Retinal pigment epithelial cell (primary cell): ENCODE data around the gene SELENON.

Experiments used
- DNase-seq: peaks from one replicate; pipeline ENCODE4 v3.0.0-alpha.2; 2010; ENCODE audit warnings: low read depth
- H3K4me3 ChIP-seq: 2 replicates; pipeline ENCODE4 v1.5.1; 2011; ENCODE audit warnings: mild to moderate bottlenecking, low read length, control low read depth, moderate library complexity
- TF ChIP-seq, protein P1 (sequence below): conservative IDR thresholded peaks from 2 replicates; pipeline ENCODE4 v1.5.1; 2011; ENCODE audit warnings: low read depth, low read length, control low read depth, inconsistent platforms

The SELENON gene

DNA sequence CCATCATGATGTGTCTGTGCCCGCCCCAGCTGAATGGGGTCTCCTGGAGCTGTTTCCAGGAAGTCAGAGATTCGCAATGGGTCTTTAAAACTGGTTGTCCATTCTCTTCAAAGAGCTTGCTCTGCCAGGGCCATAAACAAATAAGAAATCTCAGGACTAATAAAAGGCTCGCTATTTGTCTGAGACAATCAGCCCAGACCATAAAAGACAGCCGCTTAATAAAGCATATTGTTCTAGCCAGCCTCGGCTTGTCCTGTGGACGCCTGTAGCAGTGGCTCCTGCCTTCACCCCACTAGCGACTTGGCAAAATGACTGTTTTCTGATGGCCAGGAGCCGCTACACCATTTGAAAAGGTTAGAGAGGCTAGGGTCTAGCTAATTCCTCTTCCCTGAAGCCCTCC lies 20.6 kb upstream of the SELENON start:
- TF ChIP-seq, protein P1, sequence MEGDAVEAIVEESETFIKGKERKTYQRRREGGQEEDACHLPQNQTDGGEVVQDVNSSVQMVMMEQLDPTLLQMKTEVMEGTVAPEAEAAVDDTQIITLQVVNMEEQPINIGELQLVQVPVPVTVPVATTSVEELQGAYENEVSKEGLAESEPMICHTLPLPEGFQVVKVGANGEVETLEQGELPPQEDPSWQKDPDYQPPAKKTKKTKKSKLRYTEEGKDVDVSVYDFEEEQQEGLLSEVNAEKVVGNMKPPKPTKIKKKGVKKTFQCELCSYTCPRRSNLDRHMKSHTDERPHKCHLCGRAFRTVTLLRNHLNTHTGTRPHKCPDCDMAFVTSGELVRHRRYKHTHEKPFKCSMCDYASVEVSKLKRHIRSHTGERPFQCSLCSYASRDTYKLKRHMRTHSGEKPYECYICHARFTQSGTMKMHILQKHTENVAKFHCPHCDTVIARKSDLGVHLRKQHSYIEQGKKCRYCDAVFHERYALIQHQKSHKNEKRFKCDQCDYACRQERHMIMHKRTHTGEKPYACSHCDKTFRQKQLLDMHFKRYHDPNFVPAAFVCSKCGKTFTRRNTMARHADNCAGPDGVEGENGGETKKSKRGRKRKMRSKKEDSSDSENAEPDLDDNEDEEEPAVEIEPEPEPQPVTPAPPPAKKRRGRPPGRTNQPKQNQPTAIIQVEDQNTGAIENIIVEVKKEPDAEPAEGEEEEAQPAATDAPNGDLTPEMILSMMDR = no peak
- H3K4me3 ChIP-seq = no peak overlapping the region

DNA sequence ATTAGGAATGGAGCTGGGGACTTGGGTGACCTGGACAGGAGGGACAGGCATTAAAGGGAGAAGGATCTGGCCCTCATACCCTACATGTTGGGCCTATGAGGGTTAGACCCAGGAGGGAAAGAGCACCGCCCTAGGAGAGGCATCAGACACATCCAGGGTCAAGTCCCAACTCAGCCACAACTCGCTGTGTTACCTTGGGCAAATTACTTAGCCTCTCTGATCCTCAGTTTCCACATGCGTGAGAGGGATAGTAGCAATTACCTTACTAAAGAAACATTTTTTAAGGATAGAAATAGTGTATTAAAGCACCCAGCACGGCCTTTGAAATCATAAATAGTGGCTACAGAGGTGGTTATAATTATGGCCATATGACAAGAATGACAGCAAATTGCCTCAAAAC lies 20.1 kb upstream of the SELENON start:
- H3K4me3 ChIP-seq = no peak overlapping the region
- TF ChIP-seq, protein P1 = no peak
- no peak for DNase-seq

More for the DNA sequence above, 20.6 kb upstream of the SELENON start:
- DNase-seq = no peak

DNA sequence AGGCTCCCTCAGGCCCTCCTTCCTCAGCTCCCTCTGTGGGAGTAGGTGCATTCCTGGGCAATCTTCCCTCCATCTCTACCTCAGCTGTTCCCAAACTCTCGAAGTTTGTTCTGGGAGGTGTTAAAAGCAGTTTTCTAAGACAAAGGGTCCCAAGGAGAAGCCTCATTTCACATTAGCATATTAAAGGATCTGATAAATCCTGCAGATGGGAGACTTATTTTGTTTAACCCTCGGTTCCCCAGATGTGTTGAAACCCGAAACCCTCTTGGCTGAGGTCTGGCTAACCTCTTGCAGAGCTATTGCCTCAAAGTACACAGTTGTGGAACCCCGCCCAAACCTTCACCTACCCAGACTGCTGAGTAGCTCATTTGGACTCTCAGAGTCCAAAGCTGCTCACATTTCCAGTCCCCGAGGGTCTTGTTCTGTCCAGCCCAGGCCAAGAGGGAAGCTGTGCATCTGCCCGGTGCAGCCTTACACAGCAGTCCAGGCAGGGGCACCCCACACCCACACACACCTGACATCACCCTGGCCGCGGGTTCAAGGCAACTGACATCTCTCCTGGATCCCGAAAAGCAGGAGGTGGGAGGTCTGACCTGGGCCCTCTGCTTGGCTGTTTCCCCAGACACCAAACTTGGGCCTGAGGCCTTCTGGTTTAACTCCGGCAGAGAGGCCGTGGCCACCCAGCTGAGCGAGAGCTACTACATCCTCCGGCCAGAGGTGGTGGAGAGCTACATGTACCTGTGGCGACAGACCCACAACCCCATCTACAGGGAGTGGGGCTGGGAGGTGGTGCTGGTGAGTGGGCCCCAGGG lies 19.5 kb upstream of the SELENON start:
- no peak for DNase-seq
- TF ChIP-seq, protein P1 = no peak
- no peak overlapping the region for H3K4me3 ChIP-seq

DNA sequence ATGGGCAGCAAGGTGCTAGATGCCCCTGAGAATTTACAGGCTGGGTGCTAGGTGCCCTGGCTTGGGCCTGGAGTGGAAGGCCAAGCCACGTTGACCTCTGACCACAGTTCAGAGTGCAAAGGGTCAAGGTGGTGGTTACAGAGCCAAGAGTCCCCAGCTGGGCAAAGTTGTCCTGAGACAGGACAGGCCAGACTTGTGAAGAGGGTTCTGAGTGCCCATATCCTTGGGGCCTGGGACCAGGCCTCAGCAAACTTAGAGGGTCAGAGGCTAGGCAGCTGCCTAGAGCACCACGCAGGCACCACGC lies 18.9 kb upstream of the SELENON start:
- TF ChIP-seq, protein P1 = no peak
- no peak for DNase-seq
- H3K4me3 ChIP-seq = no peak overlapping the region

DNA sequence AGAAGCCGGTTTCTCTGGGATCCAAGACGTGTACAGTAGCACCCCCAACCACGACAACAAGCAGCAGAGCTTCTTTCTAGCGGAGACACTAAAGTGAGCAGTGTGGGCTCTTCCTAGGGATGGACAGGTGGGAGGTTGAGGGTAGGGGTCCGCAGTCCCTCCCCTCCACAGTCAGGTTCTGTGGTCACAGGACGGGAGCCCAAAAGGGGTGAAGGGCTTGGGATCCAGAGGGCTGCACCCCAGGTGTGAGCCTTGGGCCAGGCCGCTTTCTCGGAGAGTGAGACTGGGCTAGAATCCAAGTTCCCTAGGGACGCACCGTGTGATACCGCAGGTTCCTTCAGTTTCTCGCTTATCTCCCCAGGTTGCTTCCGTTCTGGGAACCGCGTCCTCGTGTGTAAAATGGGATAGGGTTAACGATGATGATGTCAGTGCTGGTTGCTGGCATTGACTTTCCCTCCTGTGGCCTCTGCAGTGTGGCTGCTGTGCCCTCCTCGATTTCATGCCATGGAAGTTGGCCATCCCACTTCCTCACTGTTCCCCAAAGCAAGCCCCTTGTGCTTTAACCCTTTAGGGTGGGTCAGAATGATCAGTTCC lies 17.3 kb upstream of the SELENON start:
- TF ChIP-seq, protein P1 = no peak
- H3K4me3 ChIP-seq = no peak overlapping the region
- DNase-seq = no peak

DNA sequence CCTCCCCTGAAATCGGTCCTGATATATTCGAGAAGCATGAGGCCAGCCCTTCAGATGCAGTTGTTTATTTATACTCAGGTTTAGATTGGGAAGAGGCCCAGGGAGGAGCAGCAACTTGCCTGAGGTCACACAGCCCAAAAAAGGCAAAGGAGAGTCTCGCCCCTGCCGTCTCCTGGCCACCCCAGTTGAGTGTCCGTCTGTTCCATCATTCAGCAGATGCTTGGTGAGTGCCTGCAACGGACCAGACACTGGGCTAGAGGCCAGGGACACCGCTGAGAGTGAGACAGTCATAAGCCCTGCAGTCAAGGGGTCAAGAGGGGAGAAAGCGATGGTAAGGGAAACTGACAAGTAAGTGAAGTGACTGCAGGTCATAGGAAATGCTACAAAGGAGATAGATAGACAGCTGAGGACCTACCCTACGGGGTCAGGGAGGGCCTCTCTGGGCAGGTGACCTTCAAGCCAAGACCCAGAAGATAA lies 15.4 kb upstream of the SELENON start:
- TF ChIP-seq, protein P1 = no peak
- H3K4me3 ChIP-seq = no peak overlapping the region
- DNase-seq = no peak
